Stimulated activated CD8-positive, alpha-beta memory T cell treated with anti-CD3 and anti-CD28 coated beads, Interleukin-7, amount 100 ng/mL, for 4 hours (primary cell): ENCODE data around the gene MRGPRE.

Experiments used
- DNase-seq, 2 donors: peaks; one replicate each; pipeline ENCODE4 v3.0.0-alpha.2; 2020; ENCODE audit warnings: low read depth in 2 of 2

Gene MRGPRE

GRCh38 chr11:3213659-3214419 lies 18.4 kb downstream of the MRGPRE start:
- DNase-seq, result no peak

DNA sequence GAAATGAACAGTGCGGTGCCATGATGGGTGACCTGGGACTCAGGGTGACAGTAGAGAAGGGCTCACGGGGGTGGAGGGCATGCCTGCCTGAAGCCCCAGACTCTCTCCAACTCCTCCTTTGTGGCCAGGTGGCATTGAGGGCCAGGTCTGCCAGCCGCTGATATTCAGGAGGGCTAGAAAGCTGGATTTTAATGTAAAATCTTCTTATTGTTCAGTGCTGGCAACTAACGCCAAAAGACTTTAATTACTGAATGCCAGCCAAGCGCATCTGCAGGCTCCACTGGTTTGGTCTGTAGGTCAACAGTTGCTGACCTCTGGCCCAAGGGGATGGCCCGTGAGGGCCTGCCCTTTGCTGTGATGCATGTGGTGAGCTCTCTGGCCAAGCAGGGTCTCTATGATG lies 23.9 kb downstream of the MRGPRE start:
- DNase-seq, result no peak

DNA sequence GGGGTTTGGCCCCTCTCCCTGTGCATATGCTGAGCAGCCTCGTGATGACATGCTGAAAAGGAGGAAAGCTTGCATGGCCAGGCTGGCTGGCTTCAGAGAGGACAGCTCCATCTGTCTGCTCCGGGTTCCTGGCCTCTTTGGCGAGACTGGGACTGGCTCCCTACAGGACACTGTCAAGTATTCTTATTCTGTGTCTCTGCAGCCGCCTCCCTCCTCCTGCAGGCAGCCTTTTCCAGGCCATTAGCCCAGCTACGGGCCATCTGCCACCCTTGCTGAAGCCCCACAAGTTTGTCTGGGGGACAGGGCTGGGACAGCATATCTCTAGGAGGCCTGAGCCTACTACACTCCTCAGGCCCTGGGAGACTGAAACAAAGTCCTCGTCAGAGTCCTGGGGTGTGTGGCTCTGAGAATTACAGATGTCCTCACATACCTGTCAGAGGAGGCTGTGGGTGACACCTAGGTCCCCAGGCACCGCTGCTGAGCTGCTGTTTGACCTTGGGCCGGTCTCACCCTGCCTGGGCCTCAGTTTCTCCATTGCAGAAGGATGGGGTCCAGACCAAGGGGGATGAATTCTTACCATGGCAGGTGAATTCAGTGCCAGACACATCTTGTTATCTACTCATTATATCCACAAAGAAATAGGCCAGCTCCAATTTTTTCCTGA lies 24.6 kb downstream of the MRGPRE start:
- DNase-seq, result no peak

DNA sequence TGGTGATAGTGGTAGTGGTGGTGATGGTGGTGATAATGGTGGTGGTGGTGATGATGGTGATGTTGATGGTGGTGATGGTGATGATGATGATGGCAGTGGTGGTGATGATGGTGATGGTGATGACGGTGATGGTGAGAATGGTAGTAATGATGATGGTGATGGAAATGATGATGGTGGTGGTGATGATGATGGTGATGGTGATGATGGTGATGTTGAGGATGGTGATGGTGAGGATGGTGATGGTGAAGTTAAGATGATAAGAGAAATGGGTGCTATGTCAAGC lies 25.4 kb downstream of the MRGPRE start:
- no peak for DNase-seq

DNA sequence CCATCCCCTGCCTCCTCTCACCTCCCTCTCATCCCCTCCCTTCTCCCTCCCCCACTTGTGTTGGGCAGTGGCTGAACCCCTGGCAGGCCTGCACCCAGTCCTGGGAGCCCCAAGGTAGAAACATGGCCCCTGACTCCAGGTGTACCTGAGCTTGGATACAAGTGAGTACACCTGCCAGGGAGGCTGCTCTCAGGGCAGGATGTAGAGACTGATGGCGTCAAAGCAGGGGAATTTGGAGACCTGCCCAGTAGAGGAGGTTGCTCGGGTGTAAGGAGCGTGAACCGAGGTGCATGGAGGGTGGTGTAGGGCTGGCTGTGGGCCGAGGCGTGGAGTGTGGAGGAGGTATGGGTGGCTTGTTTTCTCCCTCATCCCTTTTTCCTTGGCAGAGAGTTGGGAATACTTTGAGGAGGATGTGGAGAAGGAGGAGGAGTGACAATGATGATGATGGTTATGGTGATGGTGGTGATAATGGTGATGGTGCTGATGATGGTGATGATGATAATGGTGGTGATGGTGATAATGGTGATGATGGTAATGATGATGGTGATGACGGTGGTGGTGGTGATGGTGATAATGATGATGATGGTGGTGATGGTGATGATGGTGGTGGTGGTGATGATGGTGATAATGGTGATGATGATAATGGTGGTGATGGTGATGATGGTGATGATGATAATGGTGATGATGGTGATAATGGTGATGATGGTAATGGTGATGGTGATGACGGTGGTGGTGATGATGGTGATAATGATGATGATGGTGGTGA lies 25.9 kb downstream of the MRGPRE start:
- no peak for DNase-seq

- no peak for DNase-seq
Measured at GRCh38 chr11:3205261-3206155, 26.7 kb downstream of the MRGPRE start.

- no peak for DNase-seq
Measured at GRCh38 chr11:3204141-3205015, 27.8 kb downstream of the MRGPRE start.

DNA sequence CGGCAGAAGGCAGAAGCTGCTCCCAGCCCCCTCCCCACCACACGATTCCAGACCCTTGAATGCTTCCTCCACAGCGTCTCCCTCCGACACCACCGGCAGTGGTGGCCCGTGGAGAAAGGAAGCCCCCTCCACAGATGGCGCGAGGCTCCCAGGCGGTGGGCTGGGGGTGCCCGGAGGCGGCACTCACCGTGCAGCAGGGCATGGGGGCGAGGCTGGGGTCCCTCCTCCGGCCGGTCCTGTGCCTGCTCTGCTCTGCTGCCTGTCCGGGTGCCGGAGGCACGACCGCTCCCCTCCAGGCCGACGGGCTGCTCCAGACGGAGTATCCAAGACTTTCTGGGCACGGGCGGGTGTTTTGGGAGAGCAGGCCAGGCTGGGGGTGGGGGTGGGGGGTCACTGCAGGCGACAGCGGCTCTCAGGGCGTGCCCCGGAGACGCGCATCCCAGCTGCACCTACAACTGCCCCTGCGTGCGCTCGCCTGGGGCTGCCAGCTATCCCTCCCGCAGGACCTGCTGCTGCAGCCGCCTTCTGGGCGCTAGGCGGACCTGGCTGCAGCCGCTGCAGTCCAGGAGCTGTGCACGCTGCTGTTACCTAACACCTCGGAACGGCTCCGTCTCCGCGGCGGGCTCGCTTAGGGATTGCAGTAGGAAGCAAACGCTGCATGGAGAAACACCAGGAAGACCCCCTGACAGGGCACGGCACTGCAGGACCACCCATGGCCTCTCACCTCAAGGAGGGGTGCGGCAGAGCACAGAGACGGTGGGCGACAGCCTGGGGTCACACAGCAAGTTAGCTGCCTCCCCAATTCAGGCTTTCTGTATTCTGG lies 28.8 kb downstream of the MRGPRE start:
- DNase-seq, result no peak

DNA sequence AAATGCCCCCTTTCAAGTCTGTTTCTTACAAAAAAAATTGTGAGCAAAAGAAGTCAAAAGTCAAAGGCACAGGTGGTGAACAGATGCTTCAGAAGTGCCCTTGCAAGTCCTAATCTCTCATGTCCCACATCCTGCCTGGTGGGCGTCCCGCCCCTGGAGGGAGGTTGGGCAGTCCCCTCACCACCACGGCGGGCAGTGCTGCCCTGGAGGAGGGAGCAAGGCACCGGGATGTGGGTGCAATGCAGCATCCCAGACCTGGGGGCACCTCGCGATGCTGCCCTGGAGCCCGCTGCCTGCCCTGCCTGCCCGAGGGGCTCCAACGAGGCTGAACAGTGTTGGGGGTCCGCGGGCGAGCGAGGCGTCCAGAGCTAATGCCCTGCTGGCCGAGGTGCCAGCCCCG lies 29.5 kb downstream of the MRGPRE start:
- no peak for DNase-seq

- no peak for DNase-seq
Measured at GRCh38 chr11:3202305-3202704, 29.9 kb downstream of the MRGPRE start.

GRCh38 chr11:3201677-3202181 lies 30.5 kb downstream of the MRGPRE start:
- no peak for DNase-seq

GRCh38 chr11:3201112-3201581 lies 31.1 kb downstream of the MRGPRE start:
- no peak for DNase-seq

GRCh38 chr11:3200388-3201111 lies 31.7 kb downstream of the MRGPRE start:
- no peak for DNase-seq

DNA sequence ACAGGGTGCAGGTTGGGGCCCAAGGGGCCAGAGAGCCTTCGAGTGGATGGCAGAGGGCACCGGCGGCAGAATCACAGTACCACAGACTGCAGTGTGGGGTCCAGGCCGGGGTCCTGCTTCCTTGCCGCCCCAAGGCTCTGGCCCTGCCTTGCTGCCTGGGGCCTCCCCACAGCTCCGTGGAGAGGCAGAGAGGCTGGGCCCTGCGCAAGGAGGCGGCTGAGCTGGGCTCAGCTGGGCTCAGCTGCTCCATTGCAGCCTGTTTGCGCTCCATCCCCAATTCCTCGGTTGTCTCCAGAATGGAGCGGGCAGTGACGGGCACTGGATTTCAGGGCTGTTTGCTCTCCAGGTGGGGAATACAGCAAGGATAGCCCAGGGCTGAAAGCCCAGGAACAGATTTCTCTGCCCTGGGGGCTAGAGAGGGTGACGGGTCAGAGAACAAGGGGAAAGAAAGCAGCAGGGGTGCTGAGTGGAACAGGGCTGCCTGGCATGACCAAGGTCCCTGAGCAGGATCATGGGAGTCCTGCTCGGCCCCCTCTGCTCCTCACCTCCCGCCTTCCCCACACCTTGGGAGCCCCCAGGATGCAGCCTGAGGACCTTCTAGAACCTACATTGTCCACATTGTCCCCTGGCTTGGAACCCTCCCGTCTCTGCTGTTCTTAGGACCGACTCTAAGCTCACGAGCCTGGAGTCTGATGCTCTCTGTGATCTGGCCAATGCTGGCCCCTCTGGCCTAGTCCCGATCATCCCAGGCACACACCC lies 32.5 kb downstream of the MRGPRE start:
- DNase-seq, result no peak

GRCh38 chr11:3198815-3199214 lies 33.4 kb downstream of the MRGPRE start:
- DNase-seq, result no peak

- DNase-seq, result no peak
Measured at GRCh38 chr11:3197878-3198528, 34.2 kb downstream of the MRGPRE start.

DNA sequence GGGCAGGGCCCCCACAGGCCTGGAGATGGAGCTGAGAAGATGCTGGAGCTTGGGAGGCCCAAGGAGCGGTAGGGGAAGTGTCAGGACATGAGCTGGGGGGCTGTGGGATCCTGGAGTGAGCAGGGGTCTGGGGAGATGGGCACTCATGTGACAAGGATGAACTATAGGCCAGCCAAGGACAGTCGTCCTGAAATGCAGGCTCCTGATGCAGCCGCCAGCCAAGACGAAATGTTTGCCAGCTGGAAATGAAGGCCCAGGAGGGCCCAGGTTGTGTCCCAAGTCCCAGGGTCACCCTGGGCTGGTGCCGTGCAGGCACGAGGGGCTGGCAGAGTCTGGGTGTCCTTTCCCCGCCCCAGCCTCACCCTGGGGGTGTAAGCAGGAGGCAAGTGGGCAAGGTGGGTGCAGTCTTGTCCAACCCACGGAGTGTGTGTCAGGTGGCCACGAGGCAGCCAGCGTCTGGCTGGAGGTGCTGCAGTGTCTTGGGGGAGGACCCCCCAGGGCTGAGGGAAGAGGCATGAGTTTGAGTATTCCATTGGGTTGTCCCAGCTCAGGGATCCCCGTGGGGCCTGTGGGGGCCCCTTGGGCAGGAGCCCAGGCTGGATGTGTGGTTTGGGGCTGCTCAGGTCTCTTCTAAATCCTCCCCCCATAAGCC lies 35.0 kb downstream of the MRGPRE start:
- no peak for DNase-seq
